DOHH2 (cell line): ENCODE results near the gene ABI2.

Experiments
- EZH2phosphoT487 ChIP-seq: fragments of 200-600 bp; sonication (generic); IDR thresholded peaks from 2 replicates; pipeline ENCODE4 v1.6.1; 2017; ENCODE audit warnings: borderline replicate concordance, mild to moderate bottlenecking, antibody characterized with exemption, low read length, moderate library complexity, mixed read lengths
- TF ChIP-seq, protein P1 (sequence below): fragments of 200-600 bp; sonication (generic); IDR thresholded peaks from one replicate; pipeline ENCODE4 v1.5.1; 2014; ENCODE audit warnings: antibody characterized with exemption, mild to moderate bottlenecking, low read depth, low read length; ENCODE audit not compliant: poor library complexity, severe bottlenecking

GRCh38 chr2:203436496-203436895, 108.3 kb downstream of the ABI2 start:
- TF ChIP-seq EZH2phosphoT487 = no peak
- TF ChIP-seq, protein P1, sequence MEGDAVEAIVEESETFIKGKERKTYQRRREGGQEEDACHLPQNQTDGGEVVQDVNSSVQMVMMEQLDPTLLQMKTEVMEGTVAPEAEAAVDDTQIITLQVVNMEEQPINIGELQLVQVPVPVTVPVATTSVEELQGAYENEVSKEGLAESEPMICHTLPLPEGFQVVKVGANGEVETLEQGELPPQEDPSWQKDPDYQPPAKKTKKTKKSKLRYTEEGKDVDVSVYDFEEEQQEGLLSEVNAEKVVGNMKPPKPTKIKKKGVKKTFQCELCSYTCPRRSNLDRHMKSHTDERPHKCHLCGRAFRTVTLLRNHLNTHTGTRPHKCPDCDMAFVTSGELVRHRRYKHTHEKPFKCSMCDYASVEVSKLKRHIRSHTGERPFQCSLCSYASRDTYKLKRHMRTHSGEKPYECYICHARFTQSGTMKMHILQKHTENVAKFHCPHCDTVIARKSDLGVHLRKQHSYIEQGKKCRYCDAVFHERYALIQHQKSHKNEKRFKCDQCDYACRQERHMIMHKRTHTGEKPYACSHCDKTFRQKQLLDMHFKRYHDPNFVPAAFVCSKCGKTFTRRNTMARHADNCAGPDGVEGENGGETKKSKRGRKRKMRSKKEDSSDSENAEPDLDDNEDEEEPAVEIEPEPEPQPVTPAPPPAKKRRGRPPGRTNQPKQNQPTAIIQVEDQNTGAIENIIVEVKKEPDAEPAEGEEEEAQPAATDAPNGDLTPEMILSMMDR = no peak
